A673 (cell line): ENCODE results near the gene PBRM1.

Experiments used
- CTCF ChIP-seq: fragments of 300-800, 200-600 bp; sonication (generic); conservative IDR thresholded peaks from 2 replicates; pipeline ENCODE4 v1.5.1; 2017; ENCODE audit warnings: low read depth, mild to moderate bottlenecking, antibody characterized with exemption, low read length, moderate library complexity, mixed read lengths
- EZH2 ChIP-seq: fragments of 200-600 bp; sonication (generic); IDR thresholded peaks from 2 replicates; pipeline ENCODE4 v1.6.1; 2017; ENCODE audit warnings: borderline replicate concordance, low read depth, mild to moderate bottlenecking, mixed read lengths, antibody characterized with exemption, low read length; ENCODE audit not compliant: poor library complexity, severe bottlenecking

- no peak for TF ChIP-seq CTCF
- no peak for TF ChIP-seq EZH2
Observed at GRCh38 chr3:52506266-52506966, 179.3 kb downstream of the PBRM1 start.
